Endothelial cell of umbilical vein (primary cell): ENCODE data around the gene RENBP.

Source experiments
- CTCF ChIP-seq, 2 donors: IDR thresholded peaks; 1 replicate in 1 of 2; 2 replicates in 1 of 2; pipeline ENCODE4 v1.5.1; 2011; ENCODE audit warnings: low read length in 2 of 2, mild to moderate bottlenecking in 2 of 2, moderate library complexity in 2 of 2, control low read depth in 1 of 2, inconsistent platforms in 1 of 2, low read depth in 1 of 2; ENCODE audit not compliant: insufficient read depth in 1 of 2; ENCODE audit errors: extremely low read depth in 1 of 2
- EZH2 ChIP-seq: IDR thresholded peaks from 2 replicates; pipeline ENCODE4 v1.6.1; 2012; ENCODE audit warnings: borderline replicate concordance, low read depth, mild to moderate bottlenecking, moderate library complexity, low read length, inconsistent platforms; ENCODE audit not compliant: severe bottlenecking
- POLR2A ChIP-seq: IDR thresholded peaks from 2 replicates; pipeline ENCODE4 v1.6.1; 2012; ENCODE audit warnings: low read depth, mild to moderate bottlenecking, control low read depth, low read length

- TF ChIP-seq CTCF (IDR thresholded peaks at IDR 0.05; ENCODE audit: extremely low read depth in 1 of 2, insufficient read depth in 1 of 2, low read depth in 1 of 2, low read length in 2 of 2) (no peak), EZH2 (no peak), POLR2A (no peak)
These were observed 7.4 kb downstream of the RENBP start for GRCh38 chrX:153937056-153937455.
